H7 (cell line): ENCODE measurements around the gene HERC2. TPM values are rescaled to one million over a fixed set of nuclear protein-coding genes. Genes with fewer than 3 reads are reported as not detected.
A peak's percentile ranks its signal among the peaks of the same experiment; 100 is the strongest.
"Not testable (repeated sequence)": the region's sequence is repeated elsewhere in the genome, so short reads cannot be mapped to it uniquely, and the experiment has no call there.

Source experiments
- DNase-seq: peaks from one replicate; pipeline ENCODE4 v3.0.0; 2012
- H3K27me3 ChIP-seq: 2 replicates; pipeline ENCODE4 v1.6.0; 2011; ENCODE audit warnings: mild to moderate bottlenecking, low read length; ENCODE audit not compliant: control insufficient read depth, insufficient read depth
- H3K36me3 ChIP-seq: replicated peaks from 2 replicates; pipeline ENCODE4 v1.5.1; 2011; ENCODE audit warnings: low read length; ENCODE audit not compliant: control insufficient read depth, insufficient read depth
- H3K4me3 ChIP-seq: 2 replicates; pipeline ENCODE4 v1.5.1; 2011; ENCODE audit warnings: low read depth, mild to moderate bottlenecking, control low read depth, low read length, moderate library complexity; ENCODE audit not compliant: insufficient read depth
- total RNA-seq: library from RNA; depleted of rRNA; stranded (reverse); fragments of >200 nt; shearing (Covaris generic); gene quantifications from 2 replicates; pipeline ENCODE4 v1.2.3, GENCODE V29; 2014; rRNA removed

The HERC2 gene
- total RNA-seq, result 33.2 and 49.4 TPM in 2 replicates

GRCh38 chr15:28322129-28322588 is at the start of gene HERC2:
HERC2 (minus strand) TSS chr15:28322179; CDS start chr15:28321433, 746 bp downstream.
- H3K4me3 ChIP-seq, result peak within 1 kb of the TSS; percentile 29
- not testable (repeated sequence) for H3K36me3 ChIP-seq, H3K27me3 ChIP-seq, DNase-seq

- H3K27me3 ChIP-seq, DNase-seq, H3K4me3 ChIP-seq, H3K36me3 ChIP-seq: not testable (repeated sequence)
Observed at GRCh38 chr15:28365502-28365901, 43.5 kb upstream of the HERC2 start.

GRCh38 chr15:28357984-28358383 is 36.0 kb upstream of the HERC2 start, which contains the start of gene GOLGA6L24:
GOLGA6L24 (minus strand) TSS chr15:28358084; CDS start chr15:28358023, 61 bp downstream.
- not testable (repeated sequence) for H3K27me3 ChIP-seq, H3K4me3 ChIP-seq, H3K36me3 ChIP-seq, DNase-seq

DNA sequence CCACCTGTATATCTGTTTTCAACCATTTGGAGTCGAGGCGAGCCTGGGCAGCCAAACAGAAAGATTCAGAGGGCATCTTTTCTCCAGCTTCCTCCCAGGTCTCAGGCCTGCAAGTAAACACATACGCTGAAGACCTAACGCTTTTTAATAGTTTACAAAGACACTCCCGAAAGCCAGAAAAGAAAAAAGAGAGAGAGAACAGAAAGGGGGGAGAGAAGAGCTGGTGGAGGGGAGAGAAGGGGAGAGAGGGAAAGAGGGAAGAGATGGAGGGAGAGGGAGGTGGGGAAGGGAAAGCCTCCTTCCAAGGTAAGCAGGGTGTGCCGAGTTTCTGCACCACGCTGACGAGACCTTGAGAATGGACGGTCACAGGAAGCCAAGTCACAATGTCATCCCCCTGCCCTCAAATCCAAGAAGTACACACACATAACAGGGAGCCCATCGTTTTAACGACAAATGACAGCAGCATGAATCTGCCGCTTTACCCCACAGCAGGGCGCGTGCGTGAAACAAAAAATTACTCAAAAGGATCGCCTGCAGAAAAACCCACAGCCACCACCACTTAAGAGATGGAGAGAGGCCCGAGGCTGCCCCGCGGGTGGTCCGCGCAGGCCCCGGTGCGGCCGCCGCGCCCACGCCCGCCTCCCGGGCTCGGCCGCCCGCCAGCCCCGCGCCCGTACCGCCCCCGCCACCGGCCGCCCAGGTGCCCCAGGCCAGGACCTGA is 461 bp downstream of the HERC2 start:
- peak overlapping the region; percentile 29 for H3K4me3 ChIP-seq
- H3K36me3 ChIP-seq, DNase-seq, H3K27me3 ChIP-seq: not testable (repeated sequence)

- H3K27me3 ChIP-seq, H3K36me3 ChIP-seq, H3K4me3 ChIP-seq, DNase-seq: not testable (repeated sequence)
Observed at GRCh38 chr15:28319725-28320124, 2.3 kb downstream of the HERC2 start.

GRCh38 chr15:28318828-28319227 is 3.2 kb downstream of the HERC2 start:
- H3K36me3 ChIP-seq, DNase-seq, H3K27me3 ChIP-seq, H3K4me3 ChIP-seq: not testable (repeated sequence)

DNA sequence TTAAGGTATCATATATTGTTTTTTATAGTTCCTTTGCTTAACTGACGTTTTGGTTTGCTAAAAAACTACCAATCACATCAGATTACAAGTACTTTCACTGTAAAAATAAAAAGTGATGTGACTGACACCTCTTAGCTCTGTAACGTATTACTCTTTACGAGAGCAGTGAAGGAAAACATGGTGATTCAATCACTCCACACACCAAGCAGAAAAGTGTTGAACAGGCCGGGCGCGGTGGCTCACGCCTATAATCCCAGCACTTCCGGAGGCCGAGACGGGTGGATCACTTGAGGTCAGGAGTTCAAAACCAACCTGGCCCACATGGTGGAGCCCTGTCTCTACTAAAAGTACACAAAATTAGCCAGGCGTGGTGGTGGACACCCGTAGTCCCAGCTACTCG is 3.9 kb downstream of the HERC2 start:
- H3K4me3 ChIP-seq, H3K36me3 ChIP-seq, DNase-seq, H3K27me3 ChIP-seq: not testable (repeated sequence)

- not testable (repeated sequence) for DNase-seq, H3K4me3 ChIP-seq, H3K36me3 ChIP-seq
Observed at GRCh38 chr15:28316958-28317357, 5.0 kb downstream of the HERC2 start.

GRCh38 chr15:28310454-28310853 is 11.5 kb downstream of the HERC2 start:
- not testable (repeated sequence) for DNase-seq, H3K36me3 ChIP-seq, H3K27me3 ChIP-seq, H3K4me3 ChIP-seq

More at GRCh38 chr15:28316958-28317357, 5.0 kb downstream of the HERC2 start:
- H3K27me3 ChIP-seq, result not testable (repeated sequence)

- not testable (repeated sequence) for DNase-seq, H3K27me3 ChIP-seq, H3K4me3 ChIP-seq, H3K36me3 ChIP-seq
Observed at GRCh38 chr15:28308718-28309117, 13.3 kb downstream of the HERC2 start.

GRCh38 chr15:28305700-28306099 is 16.3 kb downstream of the HERC2 start:
- not testable (repeated sequence) for DNase-seq, H3K4me3 ChIP-seq, H3K27me3 ChIP-seq, H3K36me3 ChIP-seq

- H3K36me3 ChIP-seq, DNase-seq, H3K4me3 ChIP-seq, H3K27me3 ChIP-seq: not testable (repeated sequence)
Observed at GRCh38 chr15:28297434-28297833, 24.5 kb downstream of the HERC2 start.

DNA sequence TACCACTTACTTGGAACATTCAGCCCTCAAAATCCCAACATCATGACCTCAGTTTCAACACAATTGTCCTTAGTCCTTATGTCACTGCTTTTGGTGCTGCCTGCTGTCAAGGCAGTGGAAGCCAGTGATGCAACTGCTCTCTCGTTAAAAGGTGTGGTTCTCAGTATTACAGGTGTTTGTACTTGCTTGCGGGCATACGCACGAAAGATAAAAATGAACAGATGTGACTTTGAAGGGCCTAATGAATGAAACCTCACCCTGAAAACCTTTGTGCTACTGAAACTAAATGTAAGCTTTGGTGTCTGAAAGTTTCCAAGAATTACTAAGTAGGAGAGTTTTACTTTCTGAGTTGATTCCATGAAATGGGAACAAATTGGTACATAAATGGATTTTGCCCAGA is 25.2 kb downstream of the HERC2 start:
- H3K4me3 ChIP-seq, H3K27me3 ChIP-seq, H3K36me3 ChIP-seq, DNase-seq: not testable (repeated sequence)

DNA sequence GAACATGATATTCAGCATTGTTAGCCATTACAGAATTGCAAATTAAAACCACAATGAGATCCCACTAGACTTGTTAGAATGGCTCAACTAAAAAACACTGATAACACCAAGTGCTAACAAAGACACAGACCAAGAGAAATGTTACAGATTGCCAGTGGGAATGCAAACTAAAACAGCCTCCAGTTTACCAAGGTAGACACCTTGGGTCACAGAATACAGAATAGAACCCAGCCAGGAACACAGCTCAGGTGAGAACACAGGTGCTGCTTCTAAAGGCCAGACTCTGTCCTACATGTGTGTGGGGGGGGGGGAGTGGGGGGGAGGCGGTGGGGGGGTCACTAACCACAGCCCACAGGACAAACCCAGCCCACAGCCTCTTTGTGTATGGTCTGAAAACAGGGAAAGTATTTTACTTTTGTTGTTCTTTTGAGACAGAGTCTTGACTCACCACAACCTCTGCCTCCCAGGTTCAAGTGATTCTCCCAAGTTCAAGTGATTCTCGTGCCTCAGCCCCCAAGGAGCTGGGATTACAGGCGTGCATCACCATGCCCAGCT is 26.9 kb downstream of the HERC2 start:
- not testable (repeated sequence) for H3K4me3 ChIP-seq, H3K27me3 ChIP-seq, DNase-seq, H3K36me3 ChIP-seq

DNA sequence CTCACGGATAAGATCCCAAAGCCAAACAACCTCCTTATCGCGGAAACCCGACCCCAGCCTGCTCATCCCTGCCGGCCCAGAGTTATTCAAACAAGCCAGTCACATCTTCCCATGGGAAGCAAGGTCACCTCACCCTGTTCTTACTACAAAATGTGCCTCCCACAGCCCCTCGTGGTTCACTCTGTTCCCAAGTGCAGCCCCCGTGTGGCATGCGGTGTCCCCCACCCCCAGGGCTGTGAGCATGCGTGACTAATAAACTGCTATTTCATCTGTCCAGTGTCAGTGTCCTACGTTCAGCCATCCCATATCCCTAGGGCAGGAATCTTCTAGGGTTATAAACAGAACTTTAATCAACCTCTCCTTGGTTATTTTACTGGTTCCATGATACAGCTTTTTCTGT is 27.4 kb downstream of the HERC2 start:
- H3K36me3 ChIP-seq, result not testable (repeated sequence)

More for the DNA sequence above, 27.4 kb downstream of the HERC2 start:
- H3K27me3 ChIP-seq, H3K4me3 ChIP-seq, DNase-seq: not testable (repeated sequence)
